Heart right ventricle (tissue), 16 donors: Measurements from ENCODE around the gene ZNF236. TPM values are rescaled to one million over a fixed set of nuclear protein-coding genes. Genes with fewer than 3 reads are reported as not detected.

ENCODE experiments used
- ATAC-seq, 8 donors: fragments of 200-7000 bp; cut with Tn5 transposase; one replicate each; pipeline ENCODE4 v1.9.1; 2020; ENCODE audit warnings: mild to moderate bottlenecking in 8 of 8, moderate library complexity in 8 of 8, moderate number of reproducible peaks in 1 of 8
- DNase-seq, 2 donors: peaks; one replicate each; pipeline ENCODE4 v3.0.0-alpha.2; 2020
- H3K27ac ChIP-seq, 10 donors: fragments of 200-600 bp; sonication (generic) in 2 of 10; one replicate each; pipeline versions ENCODE4 v1.5.0 to v1.8.0; 2020 to 2022; ENCODE audit warnings: mild to moderate bottlenecking in 3 of 10
- H3K27me3 ChIP-seq, 7 donors: fragments of 200-600 bp; one replicate each; pipeline ENCODE4 v1.8.0; 2021 to 2022; ENCODE audit warnings: mild to moderate bottlenecking in 2 of 7
- H3K36me3 ChIP-seq, 9 donors: fragments of 200-600 bp; sonication (generic) in 1 of 9; one replicate each; pipeline versions ENCODE4 v1.5.0 to v1.8.0; 2020 to 2022; ENCODE audit warnings: mild to moderate bottlenecking in 2 of 9
- H3K4me1 ChIP-seq, 9 donors: fragments of 200-600 bp; sonication (generic) in 1 of 9; one replicate each; pipeline versions ENCODE4 v1.5.0 to v1.8.0; 2020 to 2022; ENCODE audit warnings: mild to moderate bottlenecking in 4 of 9
- H3K4me3 ChIP-seq, 10 donors: fragments of 200-600 bp; sonication (generic) in 2 of 10; one replicate each; pipeline versions ENCODE4 v1.5.0 to v1.8.0; 2020 to 2022; ENCODE audit warnings: mild to moderate bottlenecking in 7 of 10, moderate library complexity in 2 of 10
- H3K9me3 ChIP-seq, 11 donors: fragments of 200-600 bp in 10 of 11; sonication (generic) in 2 of 11; one replicate each; pipeline versions ENCODE4 v1.5.0 to v1.8.0; 2013 to 2022; ENCODE audit warnings: mild to moderate bottlenecking in 2 of 11, control low read depth in 1 of 11, moderate library complexity in 1 of 11
- WGBS, 2 donors: extraction: QIAGEN DNeasy Blood & Tissue Kit; methylation state at CpG; one replicate each; pipeline ENCODE4 v1.1.7; 2013; ENCODE audit warnings: inconsistent platforms in 1 of 2; 5-methylcytosine and 5-hydroxymethylcytosine counted together
- intact Hi-C, 10 donors: fragments of 100-400 bp; cut with DNase I; formaldehyde crosslinking; loops; one replicate each; pipeline versions ENCODE4 v1.11.1 to v1.14.2; 2022
- polyA plus RNA-seq, 2 donors: library from polyadenylated mRNA; stranded (reverse); fragments of 200-250 nt; gene quantifications; one replicate each; pipeline ENCODE4 v1.2.3, GENCODE V29; 2013
- total RNA-seq, 10 donors: library from RNA; stranded (reverse); fragmentation: NEBNext Ultra II Directional in 3 of 10; extraction: Animal tissue kit (Norgen Biotek cat#: 25700) in 3 of 10; gene quantifications; one replicate each; pipeline versions ENCODE4 v1.2.1 to v1.2.4, GENCODE V29; 2021 to 2023
- TF ChIP-seq, protein P1 (sequence below), 9 donors: fragments of 200-600 bp; sonication (generic) in 2 of 9; IDR thresholded peaks; one replicate each; pipeline versions ENCODE4 v1.5.0 to v1.8.0; 2021 to 2022; ENCODE audit warnings: antibody characterized with exemption in 9 of 9, mild to moderate bottlenecking in 5 of 9, moderate library complexity in 1 of 9
- donor health status: Arrhythmogenic right ventricular cardiomyopathy.
- donor health status: ischemic (EF 13 %, LVEDD 7.1; RV severe dilation, severe dysfunction).
- donor health status: healthy with polysubstance abuse.
- donor health status: DM: no; HTN: yes; CAD: no.
- donor health status: DM: no; HTN: no; CAD: no.
- donor health status: ischemic (EF 25% LVEDD 6.9; RV normal size, moderate dysfunction).
- donor health status: ischemic (EF 25% LVEDD 5.7; RV mildly dilated, moderate dysfunction).
- donor health status: healthy.
- donor health status: DM: yes; HTN: yes; CAD: no.
- donor health status: Ischemic cardiomyopathy.
- donor health status: ischemic (EF 35%, LVEDD 5.7; RV mildly dilated, moderate dysfunction).
- donor health status: nonischemic (EF 11% LVEDD 7.7; RV severe dilation, severe dysfunction).
- donor health status: DM: yes; HTN: yes; CAD: no.
- donor health status: PGD.
- donor health status: ischemic (EF 29% LVEDD 5.4; RV normal size, mild dysfunction).
- donor health status: nonischemic (EF 23%, LVEDD 6.1; RV moderate dilation, normal function).

The ZNF236 gene
- total and polyA plus RNA-seq, 12 donors: 0.75 to 14.9 (median 12.1) TPM

DNA sequence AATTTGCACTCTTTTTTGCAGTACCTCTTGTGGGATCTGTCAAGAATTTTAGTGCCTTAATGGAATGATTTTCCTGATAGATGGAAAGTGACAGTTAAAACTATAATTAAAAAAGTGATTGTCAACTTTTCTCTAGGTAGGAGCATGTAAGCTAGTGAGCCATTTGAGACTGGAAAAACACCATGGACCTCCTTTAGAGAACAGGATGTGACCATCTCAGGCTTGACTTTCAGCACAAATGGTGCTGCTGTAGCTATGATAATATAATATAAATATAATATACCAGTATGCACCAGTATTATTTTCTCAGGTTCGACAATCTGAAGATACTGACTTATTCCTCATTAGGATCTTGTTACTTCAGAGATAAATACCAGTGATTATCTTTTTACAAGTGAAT is 27.8 kb downstream of the ZNF236 start:
- H3K9me3 ChIP-seq: no peaks in the 10 kb centered on the region
- TF ChIP-seq, protein P1, sequence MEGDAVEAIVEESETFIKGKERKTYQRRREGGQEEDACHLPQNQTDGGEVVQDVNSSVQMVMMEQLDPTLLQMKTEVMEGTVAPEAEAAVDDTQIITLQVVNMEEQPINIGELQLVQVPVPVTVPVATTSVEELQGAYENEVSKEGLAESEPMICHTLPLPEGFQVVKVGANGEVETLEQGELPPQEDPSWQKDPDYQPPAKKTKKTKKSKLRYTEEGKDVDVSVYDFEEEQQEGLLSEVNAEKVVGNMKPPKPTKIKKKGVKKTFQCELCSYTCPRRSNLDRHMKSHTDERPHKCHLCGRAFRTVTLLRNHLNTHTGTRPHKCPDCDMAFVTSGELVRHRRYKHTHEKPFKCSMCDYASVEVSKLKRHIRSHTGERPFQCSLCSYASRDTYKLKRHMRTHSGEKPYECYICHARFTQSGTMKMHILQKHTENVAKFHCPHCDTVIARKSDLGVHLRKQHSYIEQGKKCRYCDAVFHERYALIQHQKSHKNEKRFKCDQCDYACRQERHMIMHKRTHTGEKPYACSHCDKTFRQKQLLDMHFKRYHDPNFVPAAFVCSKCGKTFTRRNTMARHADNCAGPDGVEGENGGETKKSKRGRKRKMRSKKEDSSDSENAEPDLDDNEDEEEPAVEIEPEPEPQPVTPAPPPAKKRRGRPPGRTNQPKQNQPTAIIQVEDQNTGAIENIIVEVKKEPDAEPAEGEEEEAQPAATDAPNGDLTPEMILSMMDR (IDR thresholded peaks at IDR 0.05): no peak
- 77 to 79% methylated on average over 1 of the region's 1 CpG for WGBS, 2 donors
- intact Hi-C loops: no loop called here
- no peaks in the 10 kb centered on the region for H3K27me3 ChIP-seq
- H3K4me1 ChIP-seq: peaks cover 0 to 6% (median 0%) of the 10 kb centered on the region in 9 donors
- H3K36me3 ChIP-seq: peaks cover 0 to 33% (median 6%) of the 10 kb centered on the region in 9 donors
- H3K27ac ChIP-seq: no peak overlapping the region
- DNase-seq (no peak), ATAC-seq (no peak)
- no peak overlapping the region for H3K4me3 ChIP-seq

DNA sequence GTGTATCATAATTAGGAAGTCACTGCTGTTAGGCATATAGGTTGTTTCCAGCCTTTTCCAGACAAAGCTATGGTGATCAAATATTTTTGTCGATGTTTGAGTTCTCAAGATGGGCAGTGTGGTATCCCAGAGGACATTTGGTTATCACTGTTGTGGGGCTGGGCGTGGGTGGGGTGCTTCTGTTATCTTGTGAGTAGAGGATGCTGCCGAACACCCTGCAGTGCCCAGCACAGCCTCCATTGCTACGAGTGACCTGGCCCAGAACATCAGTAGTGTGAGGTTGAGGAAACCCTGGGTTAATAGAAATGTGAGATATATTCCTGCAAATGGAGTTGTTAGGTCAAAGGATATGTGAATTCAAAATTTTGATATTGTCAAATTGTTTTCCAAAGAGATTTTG is 33.2 kb downstream of the ZNF236 start:
- no peaks in the 10 kb centered on the region for H3K4me1 ChIP-seq
- no peaks in the 10 kb centered on the region for H3K27me3 ChIP-seq
- WGBS, 2 donors: 83 to 87% methylated on average over 4 of the region's 4 CpGs
- DNase-seq (no peak), ATAC-seq (no peak)
- peaks cover 0 to 62% (median 10%) of the 10 kb centered on the region in 9 donors for H3K36me3 ChIP-seq
- H3K9me3 ChIP-seq: no peaks in the 10 kb centered on the region
- TF ChIP-seq, protein P1 (IDR thresholded peaks at IDR 0.05): no peak
- intact Hi-C loops: no loop called here
- no peak overlapping the region for H3K4me3 ChIP-seq
- H3K27ac ChIP-seq: no peak overlapping the region

DNA sequence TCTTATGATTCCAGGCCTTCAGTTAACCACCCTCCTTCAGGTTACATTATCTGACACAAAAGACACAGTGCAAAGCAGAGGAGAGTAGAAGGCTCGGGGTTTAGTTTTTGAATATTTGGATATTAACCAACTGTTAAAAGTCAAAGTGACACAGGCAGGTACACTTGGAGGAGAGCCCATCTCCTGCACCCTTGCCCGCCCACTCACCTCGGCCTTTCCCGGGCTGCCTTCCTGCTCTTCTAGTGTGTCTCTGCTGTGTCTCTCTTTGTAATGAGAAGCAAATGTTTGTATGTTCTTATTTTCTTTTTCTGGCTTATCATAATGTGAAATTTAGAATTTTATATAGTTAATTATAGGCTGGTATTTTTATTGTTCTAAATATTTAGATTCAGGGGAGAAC is 35.1 kb downstream of the ZNF236 start:
- peaks cover 0 to 70% (median 9%) of the 10 kb centered on the region in 9 donors for H3K36me3 ChIP-seq
- no peak overlapping the region for H3K4me3 ChIP-seq
- intact Hi-C loops: no loop called here
- no peaks in the 10 kb centered on the region for H3K4me1 ChIP-seq
- 84 to 93% methylated on average over 4 of the region's 4 CpGs for WGBS, 2 donors
- H3K27me3 ChIP-seq: no peaks in the 10 kb centered on the region
- H3K27ac ChIP-seq: no peak overlapping the region
- TF ChIP-seq, protein P1 (IDR thresholded peaks at IDR 0.05): no peak
- DNase-seq (no peak), ATAC-seq (no peak)
- no peaks in the 10 kb centered on the region for H3K9me3 ChIP-seq

DNA sequence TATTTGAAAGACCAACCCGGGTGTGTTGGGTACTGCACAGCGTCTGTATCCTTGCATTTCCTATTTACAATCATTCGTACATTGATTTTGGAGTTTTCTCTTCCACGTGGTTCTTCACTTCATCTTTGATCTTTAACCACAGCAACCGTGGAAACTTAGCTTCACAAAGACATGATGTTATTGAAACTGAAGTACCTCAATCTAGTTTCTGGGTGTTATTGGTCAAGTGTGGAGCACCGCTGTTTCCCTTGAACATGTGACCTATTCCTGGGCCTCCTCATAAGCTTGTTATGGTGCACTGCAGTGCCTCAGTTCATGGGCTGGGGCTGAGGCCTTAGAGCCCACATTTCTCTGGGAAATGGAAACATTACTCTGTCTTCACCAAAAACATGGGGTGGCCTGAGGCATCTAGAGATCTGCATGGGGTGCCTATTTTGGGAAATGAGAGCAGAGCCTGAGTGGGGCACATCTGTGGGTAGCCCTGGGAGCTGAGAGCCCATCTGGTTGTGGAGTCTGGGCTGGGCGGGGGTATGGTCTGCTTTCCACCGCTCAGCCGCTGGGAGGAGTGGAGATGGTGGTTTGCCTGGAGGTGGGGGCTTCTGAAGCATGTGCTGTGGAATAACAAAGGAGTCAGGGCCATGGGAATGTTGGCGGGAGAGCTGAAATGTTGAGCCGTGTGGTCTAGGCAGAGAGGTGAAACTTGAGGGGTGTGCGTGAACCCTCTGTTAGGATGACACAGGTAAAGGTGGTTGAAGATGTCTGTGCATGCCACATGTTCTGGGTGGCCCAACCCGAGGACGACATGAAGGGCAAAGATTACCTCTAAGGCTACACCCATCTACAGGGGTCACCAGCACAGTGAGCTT is 37.4 kb downstream of the ZNF236 start:
- WGBS, 2 donors: 92 to 94% methylated on average over 14 of the region's 14 CpGs
- no peaks in the 10 kb centered on the region for H3K9me3 ChIP-seq
- no peak for ATAC-seq
- H3K4me3 ChIP-seq: no peak overlapping the region
- peaks cover 0 to 72% (median 11%) of the 10 kb centered on the region in 9 donors for H3K36me3 ChIP-seq
- no peaks in the 10 kb centered on the region for H3K27me3 ChIP-seq
- no peaks in the 10 kb centered on the region for H3K4me1 ChIP-seq
- DNase-seq: no peak
- H3K27ac ChIP-seq: no peak overlapping the region
- TF ChIP-seq, protein P1 (IDR thresholded peaks at IDR 0.05): no peak
- intact Hi-C loops: no loop called here
